Stimulated activated CD4-positive, alpha-beta T cell treated with anti-CD3 and anti-CD28 coated beads, Interleukin-2, amount 100 ng/mL, for 48 hours (primary cell): ENCODE data around the gene SIL1.
"Not testable (repeated sequence)": the region's sequence is repeated elsewhere in the genome, so short reads cannot be mapped to it uniquely, and the experiment has no call there.

Experiments used
- DNase-seq, 2 donors: peaks; one replicate each; pipeline ENCODE4 v3.0.0-alpha.2; 2020

SIL1 gene

GRCh38 chr5:139199321-139199720, 1.2 kb upstream of the SIL1 start:
- DNase-seq, result no peak

DNA sequence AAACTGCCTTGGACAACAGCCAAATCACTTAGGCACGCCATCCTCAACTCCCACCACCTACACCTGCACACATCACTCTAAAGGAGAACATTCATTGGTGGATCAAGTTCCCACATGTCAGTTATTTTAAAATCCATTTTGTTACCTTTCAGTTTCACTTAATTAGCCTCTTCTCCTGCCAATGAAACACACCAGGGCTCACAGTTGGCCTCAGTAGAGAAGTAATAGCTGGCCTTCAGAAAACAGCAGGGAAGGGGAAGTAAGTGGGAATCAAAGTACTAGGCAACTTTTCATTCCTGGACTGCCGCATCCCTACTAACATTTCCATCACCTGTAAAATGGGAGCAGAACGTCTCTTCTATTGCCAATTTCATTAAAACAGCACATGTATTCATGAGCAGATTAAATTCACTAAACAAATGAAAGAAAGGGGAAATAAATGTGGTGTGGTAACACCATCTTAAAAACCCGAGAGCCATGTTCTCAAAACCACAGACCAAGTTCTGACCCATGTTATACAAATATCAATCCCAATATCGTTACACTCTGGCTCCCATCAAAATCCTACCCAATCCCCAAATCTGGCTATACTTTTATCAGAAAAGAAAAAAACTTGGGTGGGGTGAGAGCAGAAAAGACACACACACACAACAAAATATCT, 1.7 kb downstream of the SIL1 start:
- DNase-seq, result no peak

GRCh38 chr5:139194486-139194885, 3.7 kb downstream of the SIL1 start:
- DNase-seq, result no peak

DNA sequence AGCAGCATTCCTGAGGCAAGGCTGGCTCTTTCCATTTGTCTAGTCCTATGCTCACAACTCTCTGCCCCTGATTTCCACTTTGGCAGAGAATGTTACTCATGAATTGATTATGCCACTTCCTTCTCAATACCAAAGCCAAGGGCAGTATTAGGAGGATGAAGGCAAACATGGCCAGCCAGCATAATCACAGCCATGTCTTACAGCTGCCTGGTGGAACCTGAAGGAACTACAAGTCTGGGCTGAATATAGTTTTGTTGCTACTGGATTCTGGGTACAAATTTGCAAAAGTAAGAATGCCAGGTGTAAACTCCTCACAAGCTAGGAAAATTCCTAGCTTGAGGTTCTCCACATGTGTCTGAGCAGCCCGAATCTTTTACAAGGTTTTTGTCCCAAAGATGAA, 4.2 kb downstream of the SIL1 start:
- DNase-seq, result no peak

DNA sequence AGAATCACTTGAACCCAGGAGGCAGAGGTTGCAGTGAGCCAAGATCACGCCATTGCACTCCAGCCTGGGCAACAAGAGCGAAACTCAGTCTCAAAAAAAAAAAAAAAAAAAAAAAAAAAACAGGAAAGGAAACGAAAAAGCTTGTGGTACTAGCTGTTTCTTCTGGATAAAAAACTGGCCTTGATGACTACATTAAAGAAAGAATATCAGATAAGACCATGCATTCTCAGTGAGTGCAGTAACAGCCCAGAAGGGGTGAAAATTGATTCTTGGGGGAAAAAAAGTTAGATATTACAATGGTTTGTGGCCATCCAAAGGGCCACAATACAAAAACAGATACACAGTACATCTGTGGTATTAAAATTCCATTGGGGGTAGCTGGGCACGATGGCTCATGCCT, 5.3 kb downstream of the SIL1 start:
- not testable (repeated sequence) for DNase-seq

DNA sequence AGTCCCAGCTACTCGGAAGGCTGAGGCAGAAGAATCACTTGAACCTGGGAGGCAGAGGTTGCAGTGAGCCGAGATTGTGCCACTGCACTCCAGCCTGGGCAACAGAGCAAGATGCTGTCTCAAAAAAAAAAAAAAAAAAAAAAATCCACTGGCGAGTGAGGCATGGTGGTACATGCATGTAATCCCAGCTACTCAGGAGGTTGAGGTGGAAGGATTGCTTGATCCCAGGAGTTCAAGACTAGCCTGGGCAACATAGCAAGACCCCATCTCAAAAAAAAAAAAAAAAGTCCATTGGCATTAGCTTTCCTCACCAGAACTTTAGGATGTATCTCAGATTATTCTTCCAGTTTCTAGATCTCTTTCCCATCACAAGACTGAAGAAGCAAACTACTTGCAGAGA, 6.2 kb downstream of the SIL1 start:
- DNase-seq, result not testable (repeated sequence)

- no peak for DNase-seq
These were observed 8.0 kb downstream of the SIL1 start for GRCh38 chr5:139190125-139190524.

GRCh38 chr5:139188558-139189270, 9.5 kb downstream of the SIL1 start:
- DNase-seq, result no peak

DNA sequence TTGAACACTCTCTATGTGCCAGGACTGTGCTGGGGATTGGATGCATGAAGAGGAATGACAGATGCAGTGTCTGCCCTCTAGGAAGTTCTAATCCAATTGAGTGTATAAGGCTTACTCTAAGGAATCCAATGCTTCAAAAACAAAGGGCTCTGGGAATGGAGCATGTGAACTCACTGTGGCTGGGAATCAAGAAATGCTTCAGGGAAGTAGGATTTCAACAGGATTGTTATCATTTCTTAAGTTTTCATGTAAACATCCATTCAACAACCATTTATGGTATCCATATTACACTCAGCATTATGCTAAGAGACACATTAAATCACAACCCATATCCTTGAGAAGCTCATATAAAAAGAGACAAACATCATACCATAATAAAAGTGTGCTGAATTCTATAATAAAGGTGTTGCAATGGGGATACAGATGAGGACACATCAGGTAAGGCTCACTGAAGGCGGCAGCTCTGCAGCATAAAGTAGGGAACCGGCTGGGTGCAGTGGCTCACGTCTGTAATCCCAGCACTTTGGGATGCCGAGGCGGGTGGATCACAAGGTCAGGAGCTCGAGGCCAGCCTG, 11.3 kb downstream of the SIL1 start:
- no peak for DNase-seq

GRCh38 chr5:139186261-139186660, 11.9 kb downstream of the SIL1 start:
- DNase-seq, result no peak

GRCh38 chr5:139185589-139185988, 12.6 kb downstream of the SIL1 start:
- DNase-seq, result no peak

GRCh38 chr5:139183502-139183901, 14.7 kb downstream of the SIL1 start:
- DNase-seq, result no peak

DNA sequence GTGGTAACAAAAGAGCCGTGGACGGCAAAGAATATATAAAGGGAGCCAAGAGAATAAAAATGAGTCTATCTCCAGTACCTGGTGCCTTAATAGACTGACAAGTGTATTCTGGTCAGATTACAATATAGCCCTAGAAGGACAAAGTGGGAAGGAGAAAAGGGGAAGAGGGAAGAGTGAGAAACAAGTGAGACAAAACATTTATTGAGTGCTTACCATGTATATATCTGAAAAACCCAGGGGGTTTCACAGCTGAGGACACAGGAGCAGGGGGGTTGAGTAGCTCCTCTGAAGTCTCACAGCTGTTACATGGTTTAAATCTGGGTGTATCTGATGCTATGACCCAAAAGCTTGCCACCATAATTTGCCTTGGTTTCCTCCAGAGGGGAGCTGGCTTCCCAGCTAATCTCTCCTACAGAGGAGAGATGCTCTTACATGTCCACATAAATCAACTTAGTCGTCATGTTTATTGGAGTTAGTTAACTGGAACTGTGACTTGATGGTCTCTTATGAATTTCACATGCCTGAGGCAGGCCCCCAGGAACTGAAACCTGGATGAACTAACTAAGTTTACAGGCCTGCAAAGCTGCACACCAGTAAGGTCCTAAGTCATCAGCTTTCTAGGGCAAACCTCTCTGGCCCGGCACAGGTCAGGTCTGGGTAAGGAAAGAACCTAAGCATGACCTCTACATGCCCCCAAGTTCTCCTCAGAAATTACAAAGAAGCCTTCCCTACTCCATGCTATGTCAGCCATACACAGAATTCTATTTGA, 15.5 kb downstream of the SIL1 start:
- DNase-seq, result no peak

GRCh38 chr5:139181835-139182452, 16.2 kb downstream of the SIL1 start:
- DNase-seq, result no peak

DNA sequence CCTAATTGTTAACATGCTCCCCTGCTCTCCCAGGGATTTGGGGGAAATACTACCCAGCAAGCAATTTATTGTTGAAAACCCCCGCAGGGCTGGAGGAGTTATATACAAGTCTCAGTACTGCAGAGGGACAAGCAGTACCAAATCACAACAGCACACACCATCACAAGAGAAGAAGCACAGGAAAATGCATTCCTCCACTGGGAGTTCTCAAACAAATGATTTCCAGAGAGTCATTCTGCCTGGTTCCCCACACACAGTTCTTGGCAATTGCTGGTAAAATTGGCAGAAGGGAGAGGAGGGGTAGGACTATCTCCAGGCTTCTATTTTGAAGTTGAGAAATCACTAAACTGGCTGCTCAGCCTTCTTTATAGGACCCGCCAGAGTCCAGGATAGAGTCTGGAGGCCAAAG, 16.8 kb downstream of the SIL1 start:
- no peak for DNase-seq

DNA sequence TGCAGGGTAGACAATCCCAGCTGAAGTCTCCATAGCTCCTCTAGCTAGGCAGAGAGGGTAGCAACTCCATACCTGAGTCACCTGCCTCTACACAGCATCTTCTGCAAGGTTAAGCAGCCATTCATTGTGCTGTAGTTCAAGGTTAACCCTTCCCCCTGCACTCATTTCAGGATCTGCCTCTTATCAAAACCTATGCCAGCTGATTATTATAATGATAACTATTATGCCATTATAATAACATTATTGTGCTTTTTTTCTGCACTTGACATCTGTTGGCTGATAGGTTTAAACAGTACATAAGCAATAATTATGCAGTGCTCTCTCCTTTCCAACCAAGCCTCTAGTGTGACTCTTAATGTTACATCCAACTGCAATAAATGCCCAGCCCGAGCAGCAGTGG, 17.3 kb downstream of the SIL1 start:
- no peak for DNase-seq

DNA sequence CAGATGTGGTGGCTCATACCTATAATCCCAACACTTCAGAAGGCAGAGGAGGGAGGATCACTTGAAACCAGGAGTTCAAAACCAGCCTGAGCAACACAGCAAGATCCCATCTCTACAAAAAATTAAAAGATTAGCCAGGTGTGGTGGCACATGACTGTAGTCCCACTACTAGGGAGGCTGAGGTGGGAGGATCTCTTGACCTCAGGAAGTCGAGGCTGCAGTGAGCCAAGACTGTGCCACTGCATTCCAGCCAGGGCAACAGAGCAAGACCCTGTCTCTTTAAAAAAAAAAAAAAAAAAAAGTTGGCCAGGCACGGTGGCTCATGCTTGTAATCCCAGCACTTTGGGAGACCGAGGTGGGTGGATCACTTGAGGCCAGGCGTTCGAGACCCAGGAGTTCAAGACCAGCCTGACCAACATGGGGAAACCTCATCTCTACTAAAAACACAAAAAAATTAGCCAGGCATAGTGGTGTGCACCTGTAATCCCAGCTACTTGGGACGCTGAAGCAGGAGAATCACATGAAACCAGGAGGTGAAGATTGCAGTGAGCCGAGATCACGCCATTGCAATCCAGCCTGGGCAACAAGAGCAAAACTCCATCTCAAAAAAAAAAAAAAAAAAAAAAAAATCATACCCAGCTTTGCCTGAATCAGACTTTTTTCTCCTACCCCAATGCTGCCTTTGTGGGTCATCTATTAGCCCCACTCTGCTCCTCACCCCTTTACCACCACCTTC, 18.2 kb downstream of the SIL1 start:
- DNase-seq, result not testable (repeated sequence)

DNA sequence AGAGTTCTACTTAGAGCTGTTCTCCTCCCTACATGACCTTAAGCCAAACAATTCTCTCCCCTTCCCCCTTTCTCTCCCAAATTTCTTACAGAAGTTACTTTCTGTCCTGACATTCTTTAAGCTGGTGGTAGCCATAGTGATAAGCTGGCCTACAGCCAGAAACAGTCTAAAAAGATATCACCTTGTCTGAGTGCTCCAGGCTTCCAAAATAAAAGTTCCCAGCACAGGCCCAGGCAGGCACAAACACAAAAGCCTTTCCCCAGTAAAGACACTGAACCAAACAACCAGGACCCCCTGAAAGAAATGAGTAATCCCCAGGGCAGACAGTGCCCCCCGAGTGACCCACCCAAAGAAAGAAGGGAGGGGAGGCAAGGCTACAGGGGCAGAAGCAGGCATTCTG, 19.2 kb downstream of the SIL1 start:
- DNase-seq, result no peak

- DNase-seq, result no peak
These were observed 19.6 kb downstream of the SIL1 start for GRCh38 chr5:139178589-139178917.

GRCh38 chr5:139177809-139178588, 20.2 kb downstream of the SIL1 start:
- no peak for DNase-seq

- DNase-seq, result not testable (repeated sequence)
These were observed 20.9 kb downstream of the SIL1 start for GRCh38 chr5:139177281-139177680.

- DNase-seq, result not testable (repeated sequence)
These were observed 23.8 kb downstream of the SIL1 start for GRCh38 chr5:139174382-139174781.
